ENCODE data around the gene CFAP58.

DNA sequence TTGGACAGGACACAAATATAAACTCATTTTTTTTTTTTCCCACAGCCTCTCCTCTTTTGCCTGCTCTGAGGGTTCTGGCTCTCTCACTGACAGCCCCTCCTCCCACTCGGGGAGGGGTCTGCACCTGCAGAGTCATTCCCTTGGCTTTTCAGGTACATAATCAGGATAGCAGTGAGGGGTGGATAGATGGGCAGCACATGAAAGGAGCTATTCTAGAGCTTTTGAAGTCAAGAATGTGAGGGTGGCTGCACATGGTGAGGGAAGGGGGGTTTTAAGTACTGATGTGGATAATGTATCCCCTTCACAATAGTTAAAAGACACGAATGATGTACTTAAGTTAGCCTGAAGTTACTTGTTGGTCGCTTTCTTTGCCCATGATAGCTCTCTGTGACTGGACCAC lies 76.2 kb downstream of the CFAP58 start:
- TF ChIP-seq POLR2AphosphoS5 (IDR thresholded peaks at IDR 0.05; ENCODE audit: low read depth, low read length) (no peak), TAF1 (IDR thresholded peaks at IDR 0.05; ENCODE audit: borderline replicate concordance, insufficient read depth, low read length) (no peak), SIN3A (IDR thresholded peaks at IDR 0.05; ENCODE audit: borderline replicate concordance, insufficient read depth, low read length) (no peak)
